Measurements from ENCODE around the gene HPDL.
A peak's percentile ranks its signal among the peaks of the same experiment; 100 is the strongest.

Gene HPDL

DNA sequence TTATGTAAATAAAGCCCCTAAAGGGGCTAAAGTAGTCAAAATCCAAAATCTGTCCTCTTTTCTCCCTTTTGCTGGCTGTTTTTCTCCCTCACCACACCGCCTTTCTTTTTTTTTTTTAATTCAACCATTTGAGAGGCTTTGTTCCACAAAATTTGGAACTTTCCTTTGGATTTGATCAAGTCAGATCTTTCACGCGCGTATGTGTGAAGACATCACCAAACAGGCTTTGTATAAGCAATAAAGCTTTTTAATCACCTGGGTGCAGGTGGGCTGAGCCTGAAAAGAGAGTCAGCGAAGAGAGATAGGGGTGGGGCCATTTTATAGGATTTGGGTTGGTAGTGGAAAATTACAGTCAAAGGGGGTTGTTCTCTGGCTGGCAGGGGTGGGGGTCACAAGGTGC is 5.3 kb upstream of the HPDL start:
- no peak for DNase-seq (ENCODE audit: low read depth in 2 of 3, low spot score in 2 of 3)

DNA sequence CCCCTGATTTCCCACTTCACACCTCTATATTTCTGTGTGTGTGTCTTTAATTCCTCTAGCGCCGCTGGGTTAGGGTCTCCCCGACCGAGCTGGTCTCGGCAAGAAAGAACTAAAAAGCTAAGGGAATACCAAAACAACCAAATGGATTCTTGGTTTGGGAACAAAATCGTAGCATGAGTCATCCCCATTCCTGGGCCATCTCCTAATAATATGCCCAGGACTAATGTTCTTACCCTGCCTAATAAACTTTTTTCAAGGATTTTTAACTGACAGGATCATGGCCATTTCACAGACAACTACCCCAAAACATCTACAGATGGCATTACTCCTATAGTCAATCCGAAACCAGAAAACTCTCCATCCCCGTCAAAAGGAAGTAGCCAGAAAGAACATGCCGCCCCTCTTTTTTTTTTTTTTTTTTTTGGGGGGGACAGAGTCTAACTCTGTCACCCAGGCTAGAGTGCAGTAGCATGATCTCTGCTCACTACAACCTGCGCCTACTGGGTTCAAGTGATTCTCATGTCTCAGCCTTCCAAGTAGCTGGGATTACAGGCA is 4.1 kb upstream of the HPDL start:
- DNase-seq (ENCODE audit: low read depth in 2 of 3, low spot score in 2 of 3), result no peak

DNA sequence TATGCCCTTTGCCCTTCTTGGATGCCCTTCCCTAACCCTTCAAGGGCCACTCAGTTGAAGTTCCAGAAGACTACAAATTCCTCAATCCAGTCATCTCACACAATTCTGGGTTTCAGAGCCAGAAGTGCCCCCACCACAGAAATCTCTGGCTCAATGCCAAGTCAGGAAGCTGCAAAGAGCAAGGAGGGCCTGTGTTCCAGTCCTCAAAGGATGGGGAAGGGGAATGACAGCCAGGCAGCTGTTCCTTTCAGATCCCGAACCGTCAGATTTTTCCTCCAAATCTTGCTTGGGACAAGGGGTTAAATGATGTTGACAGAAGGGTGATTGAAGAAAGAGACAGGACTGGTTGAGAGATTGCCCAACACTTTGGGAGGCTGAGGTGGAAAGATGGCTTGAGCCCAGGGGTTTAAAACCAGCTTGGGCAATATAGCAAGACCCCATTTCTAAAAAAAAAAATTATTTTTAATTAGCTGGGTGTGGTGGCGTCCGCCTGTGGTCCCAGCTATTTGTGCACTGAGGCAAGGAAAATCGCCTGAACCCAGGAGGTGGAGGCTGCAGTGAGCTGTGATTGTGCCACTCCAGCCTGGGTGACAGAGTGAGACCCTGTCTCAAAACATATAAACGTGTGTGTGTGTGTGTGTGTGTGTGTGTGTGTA is 716 bp upstream of the HPDL start:
- no peak for DNase-seq (ENCODE audit: low read depth in 2 of 3, low spot score in 2 of 3)

DNA sequence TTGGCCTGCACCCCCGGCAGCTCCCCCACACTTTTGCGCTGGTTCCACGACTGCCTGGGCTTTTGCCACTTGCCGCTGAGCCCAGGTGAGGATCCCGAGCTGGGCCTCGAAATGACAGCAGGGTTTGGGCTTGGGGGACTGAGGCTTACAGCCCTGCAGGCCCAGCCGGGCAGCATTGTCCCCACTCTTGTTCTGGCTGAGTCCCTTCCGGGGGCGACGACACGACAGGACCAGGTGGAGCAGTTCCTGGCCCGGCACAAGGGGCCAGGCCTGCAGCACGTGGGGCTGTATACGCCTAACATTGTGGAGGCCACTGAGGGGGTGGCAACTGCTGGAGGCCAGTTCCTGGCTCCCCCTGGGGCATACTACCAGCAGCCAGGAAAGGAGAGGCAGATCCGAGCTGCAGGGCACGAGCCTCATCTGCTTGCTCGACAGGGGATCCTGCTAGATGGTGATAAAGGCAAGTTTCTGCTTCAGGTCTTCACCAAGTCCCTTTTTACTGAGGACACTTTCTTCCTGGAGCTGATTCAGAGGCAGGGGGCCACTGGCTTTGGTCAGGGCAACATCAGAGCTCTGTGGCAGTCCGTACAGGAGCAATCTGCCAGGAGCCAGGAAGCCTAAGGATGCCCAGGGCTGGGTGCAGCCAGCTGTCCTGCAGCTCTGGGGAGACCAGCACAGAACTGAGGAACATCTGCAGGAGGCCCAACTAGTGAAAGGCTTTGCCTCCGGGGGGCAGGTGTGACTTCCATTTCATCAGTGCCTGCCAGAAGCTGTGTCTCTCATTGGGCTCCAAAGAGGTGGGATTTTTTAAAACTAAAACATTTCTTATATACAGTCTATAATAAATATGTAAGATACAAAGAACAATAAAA is 1.2 kb downstream of the HPDL start:
- DNase-seq (ENCODE audit: low read depth in 2 of 3, low spot score in 2 of 3), result no peak

DNA sequence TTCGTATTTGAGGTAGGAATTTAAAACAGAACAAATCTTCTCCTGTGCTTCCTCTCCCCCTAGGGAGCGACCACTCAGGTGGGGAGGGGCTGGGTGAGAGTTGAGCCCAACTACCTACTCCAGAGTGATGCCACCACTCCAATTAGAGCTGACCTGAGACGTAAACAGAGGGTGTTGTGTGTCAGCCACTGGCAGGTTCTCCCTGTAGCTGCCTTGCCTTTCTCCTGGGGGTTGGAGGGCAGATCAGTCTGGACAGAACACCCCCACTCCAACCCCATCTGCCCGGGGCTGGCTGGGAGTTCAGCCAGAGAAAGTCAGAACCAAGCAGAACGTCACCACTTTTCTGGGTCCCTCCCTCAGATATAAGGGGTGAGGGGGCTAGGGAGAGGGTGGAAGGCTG is 2.0 kb downstream of the HPDL start:
- no peak for DNase-seq (ENCODE audit: low read depth in 2 of 3, low spot score in 2 of 3)

DNA sequence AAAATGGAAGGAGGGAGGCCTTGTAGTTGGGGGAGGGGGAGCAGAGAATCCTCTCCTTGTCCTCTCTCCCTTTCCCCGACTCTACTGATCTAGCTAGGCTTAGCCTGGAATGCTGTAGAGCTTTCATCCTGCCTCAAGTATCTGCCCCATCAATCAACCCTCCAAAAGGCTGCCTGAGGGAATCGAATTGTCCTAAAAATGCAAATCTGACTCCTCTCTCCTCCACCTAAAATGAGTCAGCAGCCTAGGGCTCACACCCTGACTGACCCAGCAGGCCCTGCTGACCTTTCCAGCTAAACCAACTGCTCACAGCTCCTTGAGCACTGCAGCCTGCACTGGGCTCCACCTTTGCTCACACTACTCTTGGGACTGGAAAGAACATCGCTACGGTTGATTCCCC is 2.8 kb downstream of the HPDL start:
- DNase-seq (ENCODE audit: low read depth in 2 of 3, low spot score in 2 of 3), result no peak

DNA sequence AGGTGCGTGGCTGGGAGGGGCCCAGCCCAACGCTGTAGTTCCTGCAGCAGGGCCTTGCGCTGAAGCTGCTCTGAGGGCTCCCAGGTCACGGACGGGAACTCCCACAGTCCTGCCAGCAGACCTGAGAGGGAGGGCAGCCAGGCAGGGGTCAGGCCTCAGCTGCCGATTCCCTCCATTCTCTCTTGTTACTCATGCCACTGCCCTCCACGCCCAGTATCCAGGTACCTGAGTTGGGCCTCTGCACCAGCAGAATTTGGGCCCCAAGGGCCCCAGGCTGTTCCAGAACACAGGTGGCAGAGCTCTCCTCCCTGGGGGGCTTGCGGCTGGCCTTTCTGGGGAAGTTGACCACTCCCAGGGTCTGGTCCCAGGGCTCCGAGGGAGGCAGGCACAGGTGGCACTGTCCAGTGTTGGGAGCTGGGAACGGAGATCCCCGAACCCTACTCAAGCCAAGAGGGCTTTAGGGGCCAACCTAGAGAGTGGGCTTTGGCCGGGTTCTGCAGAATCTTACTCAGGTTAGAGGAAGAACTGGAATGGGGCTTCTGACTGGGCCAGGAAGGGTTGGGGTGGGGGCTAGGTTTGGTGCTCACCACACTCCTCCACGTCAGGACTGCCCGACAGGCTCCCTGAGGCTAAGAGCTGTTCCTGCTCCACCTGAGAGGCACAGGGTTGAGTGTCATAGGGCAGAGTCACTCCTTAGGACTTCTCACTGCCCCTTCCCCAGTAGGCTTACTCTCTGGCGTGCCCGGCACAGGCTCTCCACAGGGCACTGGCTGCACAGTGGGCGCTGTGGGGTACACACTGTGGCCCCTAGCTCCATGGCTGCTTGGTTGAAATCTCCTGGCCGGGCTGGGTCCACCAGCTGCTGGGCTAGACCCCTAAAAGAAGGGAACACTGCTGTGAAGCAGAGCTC is 5.0 kb downstream of the HPDL start:
- DNase-seq (ENCODE audit: low read depth in 2 of 3, low spot score in 2 of 3), result no peak

DNA sequence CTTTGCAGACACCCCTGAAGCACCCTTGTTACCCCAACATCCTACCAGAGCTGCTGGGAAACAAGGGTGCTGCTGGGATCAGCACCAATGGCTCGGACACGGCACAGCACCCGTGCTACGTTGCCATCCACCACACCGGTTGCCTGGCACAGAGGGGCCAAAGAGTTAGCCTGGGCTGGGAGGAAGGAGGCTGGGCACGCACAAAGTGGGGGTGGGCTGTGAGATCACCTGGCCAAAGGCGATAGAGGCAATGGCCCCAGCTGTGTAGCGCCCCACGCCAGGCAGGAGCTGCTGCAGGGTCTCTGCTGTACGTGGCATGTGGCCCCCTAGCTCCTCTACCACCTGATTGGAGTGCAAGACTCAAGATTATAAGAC is 5.6 kb downstream of the HPDL start:
- no peak for DNase-seq (ENCODE audit: low read depth in 2 of 3, low spot score in 2 of 3)

DNA sequence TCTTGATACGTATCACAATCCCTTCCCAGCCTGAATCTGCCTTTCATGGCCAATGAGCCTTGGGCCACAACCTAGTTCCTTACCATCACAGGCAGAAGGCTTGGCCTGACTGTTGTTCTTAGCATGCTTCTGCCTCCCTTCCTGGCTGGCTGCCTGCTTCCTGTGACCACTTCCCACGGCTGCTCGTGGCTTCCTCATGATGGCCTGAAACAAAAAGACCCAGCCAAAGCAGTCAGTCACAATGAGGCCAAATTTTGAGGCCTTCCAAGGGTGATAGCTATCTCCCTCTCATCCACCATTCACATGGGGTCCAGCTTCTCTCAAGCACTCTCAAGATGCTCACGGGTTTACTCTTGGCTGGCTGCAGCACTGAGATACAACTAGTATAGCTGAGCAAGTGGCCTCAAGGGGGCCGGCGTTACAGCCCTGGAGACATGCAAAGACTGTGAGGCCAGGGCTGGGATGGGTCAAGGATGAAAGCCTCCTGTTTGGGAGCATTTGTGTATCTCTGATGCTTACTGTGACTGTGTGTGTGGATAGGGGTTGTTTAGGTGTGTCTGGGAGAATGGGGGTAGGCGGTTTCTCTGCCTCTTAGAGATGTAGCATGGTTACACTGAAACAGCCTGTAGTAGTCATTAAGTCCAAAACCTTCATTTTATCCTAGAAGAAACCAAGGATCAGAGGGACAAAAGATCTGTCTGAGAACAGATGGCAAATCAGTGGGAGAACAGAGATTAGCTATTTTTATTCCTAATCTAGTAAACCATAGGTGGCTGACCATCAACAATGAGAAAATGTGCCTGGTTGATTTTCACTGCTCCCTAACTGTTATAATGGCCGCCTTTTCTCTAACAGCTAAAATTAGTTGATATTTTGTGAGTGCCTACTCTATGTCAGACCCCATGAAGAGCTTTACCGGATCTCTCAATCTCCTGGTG is 7.9 kb downstream of the HPDL start:
- no peak for DNase-seq (ENCODE audit: low read depth in 2 of 3, low spot score in 2 of 3)

DNA sequence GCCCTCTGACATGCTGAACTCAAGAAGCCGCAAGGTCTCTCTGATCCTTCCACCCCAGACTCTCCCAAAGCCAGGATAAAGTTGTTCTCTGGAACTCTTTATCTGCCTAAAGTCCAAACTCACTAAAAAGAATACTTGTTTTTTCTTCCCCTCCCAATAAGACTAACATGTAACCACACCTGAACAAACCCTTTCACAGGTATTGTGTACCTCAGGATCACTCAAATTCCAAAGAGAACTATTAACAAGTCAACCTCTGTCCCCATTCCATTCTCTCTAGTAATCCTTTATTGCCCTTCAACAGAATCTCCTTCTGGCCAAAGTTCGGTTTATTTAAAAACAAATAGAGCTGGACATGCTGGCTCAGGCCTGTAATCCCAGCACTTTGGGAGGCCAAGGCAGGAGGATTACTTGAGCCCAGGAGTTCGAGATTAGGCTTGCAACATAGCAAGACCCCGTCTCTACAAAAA is 9.2 kb downstream of the HPDL start:
- DNase-seq (ENCODE audit: low read depth in 2 of 3, low spot score in 2 of 3), result no peak

DNA sequence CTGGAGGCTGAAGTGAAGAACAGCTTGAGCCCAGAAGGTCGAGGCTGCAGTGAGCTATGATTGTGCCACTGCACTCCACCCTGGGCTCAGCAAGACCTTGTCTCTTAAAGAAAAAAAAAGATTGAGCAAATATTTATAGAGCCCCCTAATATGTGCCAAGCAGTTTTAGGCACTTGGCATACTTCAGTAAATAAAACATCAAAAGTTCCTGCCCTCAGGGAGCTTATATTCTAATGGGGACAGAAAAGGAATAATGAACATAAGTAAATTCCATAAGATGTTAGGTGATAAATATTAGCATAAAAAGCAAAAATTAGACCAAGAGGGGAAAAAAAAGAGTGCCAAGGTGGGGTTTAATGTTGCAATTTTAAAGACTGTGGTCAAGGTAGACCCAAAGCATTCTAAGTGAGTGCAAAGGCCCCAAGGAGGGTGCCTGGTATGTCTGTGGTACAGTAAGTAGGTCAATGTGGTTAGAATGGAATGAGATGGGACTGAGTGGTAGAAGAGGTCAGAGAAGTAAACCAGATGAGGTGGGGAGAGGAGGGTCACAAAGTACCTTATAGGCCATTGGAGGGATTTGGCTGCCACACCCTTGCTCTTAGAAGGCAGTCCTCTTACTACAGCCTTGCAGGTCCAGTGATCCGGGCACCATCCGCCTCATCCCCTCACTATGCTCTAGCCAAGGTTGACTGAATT is 11.1 kb downstream of the HPDL start:
- DNase-seq (ENCODE audit: low read depth in 2 of 3, low spot score in 2 of 3), result no peak

DNA sequence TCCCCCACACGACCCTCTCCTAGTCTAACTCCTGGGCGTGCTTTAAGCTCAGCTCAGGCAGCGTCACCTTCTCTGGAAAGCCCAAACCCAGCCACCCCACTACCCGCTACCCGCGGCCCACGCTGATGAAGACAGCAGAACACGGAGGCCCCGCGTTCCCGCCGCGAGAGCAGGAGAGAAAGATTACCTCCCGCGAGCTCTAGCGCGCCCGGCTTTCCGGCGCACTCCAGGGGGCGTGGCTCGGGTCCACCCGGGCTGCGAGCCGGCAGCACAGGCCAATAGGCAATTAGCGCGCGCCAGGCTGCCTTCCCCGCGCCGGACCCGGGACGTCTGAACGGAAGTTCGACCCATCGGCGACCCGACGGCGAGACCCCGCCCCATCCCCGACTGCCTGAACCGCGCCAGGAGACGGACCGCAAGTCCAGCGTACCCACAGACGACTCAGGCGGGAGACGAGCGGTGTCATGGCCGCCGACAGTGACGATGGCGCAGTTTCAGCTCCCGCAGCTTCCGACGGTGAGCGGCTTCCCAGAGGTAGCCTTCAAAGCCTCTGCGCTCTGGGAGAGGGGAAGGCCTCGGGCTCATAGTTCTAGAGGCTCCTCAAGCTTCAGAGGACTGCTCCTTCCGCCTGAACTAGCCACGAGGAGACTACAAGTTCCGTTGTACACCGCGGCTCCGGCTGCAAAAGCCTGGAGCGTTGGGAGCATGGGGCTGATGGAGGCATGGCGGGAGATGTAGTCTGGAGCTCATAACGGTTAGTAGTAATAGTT is 13.3 kb downstream of the HPDL start, which contains the start of the genes MUTYH and TOE1:
MUTYH (minus strand) TSS at position 652 of the 770 bp plus-strand sequence. CDS start 5,935 bp downstream, outside the sequence.
TOE1 (plus strand) TSS at position 382 of the 770 bp plus-strand sequence; CDS start at position 465, 83 bp downstream.
- DNase-seq (ENCODE audit: low read depth in 2 of 3, low spot score in 2 of 3), result peak; percentile 87 to 96 (median 93)

DNA sequence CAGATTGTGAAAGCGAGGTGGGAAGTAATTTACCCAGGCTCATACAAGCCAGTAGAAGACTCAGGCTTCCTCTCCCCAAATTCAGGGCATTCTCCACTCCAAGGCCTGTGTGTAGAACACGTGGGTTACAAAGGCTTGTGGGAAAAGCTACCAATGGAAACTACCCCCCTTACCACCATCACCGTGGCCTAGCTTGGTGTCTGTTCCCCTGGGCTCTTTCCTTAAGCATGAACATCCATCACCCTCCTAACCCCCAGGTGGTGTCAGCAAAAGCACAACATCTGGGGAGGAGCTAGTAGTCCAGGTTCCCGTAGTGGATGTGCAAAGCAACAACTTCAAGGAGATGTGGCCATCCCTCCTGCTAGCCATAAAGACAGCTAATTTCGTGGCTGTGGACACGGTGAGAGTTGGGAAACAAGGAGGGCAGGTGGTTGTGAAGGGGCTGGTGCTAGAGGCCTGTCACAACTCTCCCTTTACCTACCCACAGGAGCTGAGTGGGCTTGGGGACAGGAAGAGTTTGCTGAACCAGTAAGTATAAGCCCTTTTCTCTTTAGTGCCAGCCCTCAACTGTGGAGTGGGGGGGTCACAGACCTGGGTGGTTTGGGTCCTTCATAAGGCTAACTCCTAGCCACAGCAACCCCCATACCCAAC is 14.2 kb downstream of the HPDL start:
- DNase-seq (ENCODE audit: low read depth in 2 of 3, low spot score in 2 of 3), result no peak

DNA sequence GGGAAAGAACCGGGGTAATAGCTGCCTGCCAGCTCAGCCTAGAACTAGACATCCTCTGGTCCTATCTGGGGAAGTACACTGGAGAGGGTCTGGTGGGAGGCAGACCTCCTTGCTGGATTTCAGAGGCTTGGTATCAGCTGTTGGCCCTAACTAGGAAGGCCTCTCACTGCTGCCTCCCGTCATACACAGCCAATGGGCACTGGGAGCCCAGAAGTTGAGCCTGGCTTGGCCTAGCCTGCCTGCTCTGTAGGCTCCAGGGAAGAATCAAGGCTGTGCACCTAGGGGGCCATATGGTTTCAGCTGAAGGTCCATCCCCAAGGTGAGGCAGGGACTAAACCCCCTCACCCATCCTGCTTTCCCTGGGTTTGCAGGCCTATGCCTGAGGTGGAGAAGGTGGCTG is 17.8 kb downstream of the HPDL start:
- no peak for DNase-seq (ENCODE audit: low read depth in 2 of 3, low spot score in 2 of 3)

DNA sequence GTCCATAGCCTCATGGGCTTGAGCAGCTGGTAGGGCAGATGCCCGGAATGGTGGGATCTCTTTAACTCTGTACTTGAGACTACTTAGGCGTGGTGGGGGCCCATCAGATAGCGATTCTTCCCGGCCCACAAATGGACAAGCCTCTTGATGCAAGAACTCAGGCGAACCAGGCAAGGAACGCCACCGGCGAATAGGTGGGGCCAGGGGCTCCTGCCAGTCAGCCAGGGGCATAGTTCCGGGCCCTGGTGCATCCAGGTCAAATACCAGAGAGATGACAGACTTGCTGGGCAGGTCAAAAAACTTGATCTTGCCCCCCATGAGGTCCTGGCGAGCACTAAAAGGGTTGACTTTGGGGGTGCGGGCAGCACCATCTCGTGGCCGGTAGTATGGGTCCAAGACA is 18.3 kb downstream of the HPDL start:
- no peak for DNase-seq (ENCODE audit: low read depth in 2 of 3, low spot score in 2 of 3)

DNA sequence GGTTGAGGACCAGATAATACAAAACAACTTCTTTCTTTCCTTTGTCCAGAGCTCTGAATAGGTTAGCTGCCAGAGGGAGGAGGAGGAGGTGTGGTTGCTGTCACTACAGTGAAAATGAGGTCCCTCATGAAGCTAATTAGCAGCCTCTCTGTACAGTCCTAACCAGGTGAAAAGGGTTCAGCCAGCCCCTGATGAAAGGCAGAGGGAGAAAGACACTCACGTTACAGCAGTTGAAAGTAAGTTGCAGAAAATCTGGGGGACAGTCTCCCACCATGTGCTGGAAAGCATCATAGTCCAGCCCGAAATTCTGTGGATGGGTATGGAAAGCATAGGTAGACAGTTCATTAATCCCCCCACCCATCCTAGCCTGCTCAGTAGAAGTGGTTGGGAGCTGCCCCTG is 19.8 kb downstream of the HPDL start:
- no peak for DNase-seq (ENCODE audit: low read depth in 2 of 3, low spot score in 2 of 3)

DNA sequence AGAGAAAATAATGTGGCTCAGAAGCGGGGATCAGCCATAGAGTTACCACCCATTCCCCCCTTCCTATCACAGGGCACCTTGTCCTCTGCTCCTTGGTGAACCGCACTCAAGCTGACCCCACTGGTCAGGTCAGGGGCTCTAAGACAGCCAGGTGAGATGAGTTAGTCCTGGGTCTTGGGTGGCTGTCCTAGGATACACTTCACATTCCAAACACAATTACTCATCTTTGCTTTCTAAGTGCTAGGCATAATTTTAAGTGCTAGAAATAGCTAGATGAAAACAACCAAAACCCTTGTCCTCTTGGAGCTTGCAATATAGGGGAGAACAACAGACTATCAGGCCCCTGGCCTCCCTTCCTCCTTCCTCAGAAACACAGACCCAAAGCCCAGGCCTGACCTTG is 21.3 kb downstream of the HPDL start:
- no peak for DNase-seq (ENCODE audit: low read depth in 2 of 3, low spot score in 2 of 3)

DNA sequence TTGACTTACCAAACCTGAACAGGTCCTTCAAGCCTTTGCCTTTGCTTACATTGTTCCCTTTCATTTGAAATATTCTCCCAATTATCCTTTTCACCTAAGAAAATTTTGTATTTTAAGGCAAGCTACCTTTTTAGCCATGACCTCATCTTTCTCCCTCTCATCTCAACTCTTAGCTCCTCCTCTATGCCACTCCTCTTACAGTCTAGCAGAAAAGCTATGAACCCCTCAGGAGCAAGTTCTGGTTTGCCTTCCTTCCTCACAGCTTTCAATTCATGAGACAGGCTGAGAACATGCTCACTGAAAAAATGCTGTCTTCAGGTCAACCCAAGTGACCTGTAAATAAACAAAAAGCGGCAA is 21.9 kb downstream of the HPDL start:
- DNase-seq (ENCODE audit: low read depth in 2 of 3, low spot score in 2 of 3), result no peak

Measured in activated CD8-positive, alpha-beta memory T cell treated with anti-CD3 and anti-CD28 coated beads for 48 hours (primary cell).